ENCODE results near the gene ROMO1.

The ROMO1 gene

DNA sequence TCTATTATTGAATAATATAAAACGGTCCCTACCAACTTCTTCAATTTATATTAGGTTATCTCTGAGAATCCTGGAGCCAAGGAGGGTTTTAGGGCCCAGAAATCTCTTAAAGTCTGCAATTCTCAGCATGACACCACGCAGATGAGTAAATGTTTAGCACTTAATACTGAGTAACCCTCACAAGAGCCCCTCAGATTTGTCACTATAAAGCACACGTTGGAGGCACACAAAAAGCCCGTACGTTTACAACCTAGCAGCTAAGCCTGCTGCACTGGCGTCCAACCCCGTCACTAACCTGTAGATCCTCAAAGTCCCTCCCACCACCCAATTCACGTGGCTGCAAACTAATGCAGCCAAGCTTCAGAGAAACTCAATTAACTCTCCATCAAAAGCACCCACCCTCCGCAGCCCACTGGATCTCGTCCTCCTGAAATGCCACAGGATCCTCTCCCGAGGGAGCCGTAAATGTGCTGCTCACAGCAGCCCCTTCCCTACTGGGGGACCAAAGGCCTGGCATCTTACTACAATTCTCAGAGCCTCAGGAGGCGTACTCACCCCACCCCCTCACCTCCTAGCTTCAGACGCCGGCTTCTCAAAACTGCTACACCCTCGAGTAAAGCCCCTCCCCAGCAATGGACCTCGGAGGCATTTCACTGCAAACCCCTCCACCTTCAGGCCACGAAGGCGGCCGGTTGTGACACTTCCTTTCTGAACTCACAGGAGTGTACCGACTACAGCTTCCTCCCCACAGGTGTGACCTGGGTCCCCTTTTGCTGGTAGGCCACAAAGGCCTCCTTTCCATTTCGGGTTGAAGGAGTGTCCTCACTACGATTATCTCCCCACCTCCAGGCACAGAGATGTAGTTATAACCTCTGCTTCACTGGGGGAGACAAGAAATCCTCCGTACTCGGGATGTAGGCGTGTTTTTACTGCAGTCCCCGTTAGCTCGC is 35.4 kb upstream of the ROMO1 start (continued):
- TF ChIP-seq INSM2 (tag by site-specific recombination; IDR thresholded peaks at IDR 0.05) (peak; percentile 43; the same call in 1 of the 2 replicates), ZNF549 (tag by site-specific recombination; IDR thresholded peaks at IDR 0.05) (no peak), ZBTB1 (tag by site-specific recombination; IDR thresholded peaks at IDR 0.05) (no peak), FEZF1 (tag by site-specific recombination; IDR thresholded peaks at IDR 0.05) (peak; percentile 30; the same call in 1 of the 2 replicates), ZBTB21 (tag by site-specific recombination; IDR thresholded peaks at IDR 0.05) (no peak), ZNF571 (tag by site-specific recombination; IDR thresholded peaks at IDR 0.05) (no peak), ZBTB7A (tag by site-specific recombination; IDR thresholded peaks at IDR 0.05; ENCODE audit: low read depth) (no peak), REST (tag by site-specific recombination; IDR thresholded peaks at IDR 0.05) (no peak), TSHZ1 (tag by site-specific recombination; IDR thresholded peaks at IDR 0.05; ENCODE audit: borderline replicate concordance) (0 out of 2 replicates have a peak, but pooled peaks have one; percentile 4), ZNF280C (tag by site-specific recombination; IDR thresholded peaks at IDR 0.05) (no peak), KLF7 (tag by site-specific recombination; IDR thresholded peaks at IDR 0.05; ENCODE audit: borderline replicate concordance) (no peak), ZSCAN5A (tag by site-specific recombination; IDR thresholded peaks at IDR 0.05) (no peak), GLIS1 (tag by site-specific recombination; IDR thresholded peaks at IDR 0.05) (peak; percentile 47; the same call in 1 of the 2 replicates), ZNF610 (tag by site-specific recombination; IDR thresholded peaks at IDR 0.05; ENCODE audit: borderline replicate concordance) (no peak), MYNN (tag by site-specific recombination; IDR thresholded peaks at IDR 0.05; ENCODE audit: borderline replicate concordance) (no peak), ZNF2 (tag by site-specific recombination; IDR thresholded peaks at IDR 0.05) (peak; percentile 30; the same call in 1 of the 2 replicates), KLF17 (tag by site-specific recombination; IDR thresholded peaks at IDR 0.05) (peak; percentile 64), ZNF48 (tag by site-specific recombination; IDR thresholded peaks at IDR 0.05) (no peak), ZNF223 (tag by site-specific recombination; IDR thresholded peaks at IDR 0.05) (peak; percentile 93), GLI4 (tag by site-specific recombination; IDR thresholded peaks at IDR 0.05) (no peak), ZNF121 (tag by site-specific recombination; IDR thresholded peaks at IDR 0.05) (no peak)
- TF ChIP-seq, protein P1, sequence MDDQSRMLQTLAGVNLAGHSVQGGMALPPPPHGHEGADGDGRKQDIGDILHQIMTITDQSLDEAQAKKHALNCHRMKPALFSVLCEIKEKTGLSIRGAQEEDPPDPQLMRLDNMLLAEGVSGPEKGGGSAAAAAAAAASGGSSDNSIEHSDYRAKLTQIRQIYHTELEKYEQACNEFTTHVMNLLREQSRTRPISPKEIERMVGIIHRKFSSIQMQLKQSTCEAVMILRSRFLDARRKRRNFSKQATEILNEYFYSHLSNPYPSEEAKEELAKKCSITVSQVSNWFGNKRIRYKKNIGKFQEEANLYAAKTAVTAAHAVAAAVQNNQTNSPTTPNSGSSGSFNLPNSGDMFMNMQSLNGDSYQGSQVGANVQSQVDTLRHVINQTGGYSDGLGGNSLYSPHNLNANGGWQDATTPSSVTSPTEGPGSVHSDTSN (CRISPR knock-in tag; IDR thresholded peaks at IDR 0.05): no peak
